Hepatocyte (in vitro differentiated cells): Measurements from ENCODE around the gene EIF2AK2. TPM values are rescaled to one million over a fixed set of nuclear protein-coding genes. Genes with fewer than 3 reads are reported as not detected.
"Not testable (repeated sequence)": the region's sequence is repeated elsewhere in the genome, so short reads cannot be mapped to it uniquely, and the experiment has no call there.

Experiments
- DNase-seq: peaks from one replicate; pipeline ENCODE4 v3.0.0-alpha.2; 2016; ENCODE audit warnings: low spot score
- H2AFZ ChIP-seq: fragments of 200-600 bp; sonication (generic); 2 replicates; pipeline ENCODE4 v1.6.0; 2016; ENCODE audit warnings: antibody characterized with exemption, mild to moderate bottlenecking
- H3K27ac ChIP-seq: fragments of 200-600 bp; sonication (generic); 2 replicates; pipeline ENCODE4 v1.5.1; 2016; ENCODE audit warnings: mild to moderate bottlenecking
- H3K27me3 ChIP-seq: fragments of 200-600 bp; sonication (generic); 2 replicates; pipeline ENCODE4 v1.6.1; 2016
- H3K36me3 ChIP-seq: fragments of 200-600 bp; sonication (generic); replicated peaks from 2 replicates; pipeline ENCODE4 v1.5.1; 2016; ENCODE audit warnings: low read depth; ENCODE audit not compliant: insufficient read depth
- H3K4me1 ChIP-seq: fragments of 200-600 bp; sonication (generic); 2 replicates; pipeline ENCODE4 v1.5.1; 2016; ENCODE audit warnings: mild to moderate bottlenecking, moderate library complexity; ENCODE audit not compliant: insufficient read depth
- H3K4me2 ChIP-seq: fragments of 200-600 bp; sonication (generic); 2 replicates; pipeline ENCODE4 v1.6.0; 2016
- H3K4me3 ChIP-seq: fragments of 200-600 bp; sonication (generic); 2 replicates; pipeline ENCODE4 v1.5.1; 2016; ENCODE audit warnings: mild to moderate bottlenecking
- H3K79me2 ChIP-seq: fragments of 200-600 bp; sonication (generic); 2 replicates; pipeline ENCODE4 v1.6.0; 2017; ENCODE audit warnings: mild to moderate bottlenecking
- H3K9me2 ChIP-seq: fragments of 200-600 bp; sonication (generic); replicated peaks from 2 replicates; pipeline ENCODE4 v1.6.0; 2017; ENCODE audit warnings: mild to moderate bottlenecking; ENCODE audit not compliant: insufficient read depth
- H3K9me3 ChIP-seq: fragments of 200-600 bp; sonication (generic); 2 replicates; pipeline ENCODE4 v1.5.1; 2016; ENCODE audit warnings: low read depth, mild to moderate bottlenecking
- H4K20me1 ChIP-seq: fragments of 200-600 bp; sonication (generic); 2 replicates; pipeline ENCODE4 v1.6.0; 2016; ENCODE audit warnings: mild to moderate bottlenecking; ENCODE audit not compliant: insufficient read depth, poor library complexity, severe bottlenecking
- CTCF ChIP-seq: fragments of 200-600 bp; sonication (generic); IDR thresholded peaks from 2 replicates; pipeline ENCODE4 v1.5.1; 2016; ENCODE audit warnings: antibody characterized with exemption, mild to moderate bottlenecking; ENCODE audit not compliant: poor library complexity
- EZH2 ChIP-seq: fragments of 200-600 bp; sonication (generic); IDR thresholded peaks from 2 replicates; pipeline ENCODE4 v1.6.1; 2016; ENCODE audit warnings: antibody characterized with exemption, mild to moderate bottlenecking, borderline replicate concordance
- EZH2phosphoT487 ChIP-seq: fragments of 200-600 bp; sonication (generic); IDR thresholded peaks from one replicate; pipeline ENCODE4 v1.6.1; 2018; ENCODE audit warnings: antibody characterized with exemption, mild to moderate bottlenecking, low read depth, moderate library complexity; ENCODE audit not compliant: unreplicated experiment, severe bottlenecking
- WGBS: methylation state at CpG from one replicate; pipeline ENCODE4 v1.1.6; 2016; ENCODE audit warnings: low lambda C conversion rate; ENCODE audit errors: missing lambda C conversion rate; 5-methylcytosine and 5-hydroxymethylcytosine counted together
- polyA plus RNA-seq: library from polyadenylated mRNA; unstranded; fragments of >200 nt; fragmentation: Nextera tagmentation; extraction: Ambion mirVana; gene quantifications from 2 replicates; pipeline ENCODE4 v1.2.1, GENCODE V29; 2016
- total RNA-seq: library from RNA; depleted of rRNA; stranded (reverse); fragments of >200 nt; gene quantifications from 2 replicates; pipeline ENCODE4 v1.2.3, GENCODE V29; 2014

The EIF2AK2 gene
- total RNA-seq: 35.6 and 38.4 TPM in 2 replicates
- 22.2 and 27.8 TPM in 2 replicates for polyA plus RNA-seq

- DNase-seq: peak; percentile 92
- H3K36me3 ChIP-seq: no peaks in the 10 kb centered on the region
- peak within 1 kb of the TSS; percentile 96 for H3K27ac ChIP-seq
- TF ChIP-seq EZH2phosphoT487 (no peak), CTCF (no peak), EZH2 (no peak)
- H3K4me1 ChIP-seq: no peaks in the 10 kb centered on the region
- H3K9me3 ChIP-seq: no peaks in the 10 kb centered on the region
- peaks cover 39% of the 10 kb centered on the region for H3K79me2 ChIP-seq
- H2AFZ ChIP-seq: peak within 1 kb of the TSS; percentile 82
- no peaks in the 10 kb centered on the region for H3K27me3 ChIP-seq
- peak within 1 kb of the TSS; percentile 88 for H3K4me2 ChIP-seq
- 41% methylated on average over 10 of the region's 55 CpGs for WGBS
- H3K9me2 ChIP-seq: no peaks in the 10 kb centered on the region
- H4K20me1 ChIP-seq: peaks cover 4% of the 10 kb centered on the region
- H3K4me3 ChIP-seq: peak within 1 kb of the TSS; percentile 50
Measured at GRCh38 chr2:37156857-37157714, at the start of gene EIF2AK2. TSS of gene EIF2AK2 (minus strand) at chr2:37156980. CDS start at chr2:37147806, 9,174 bp downstream.

DNA sequence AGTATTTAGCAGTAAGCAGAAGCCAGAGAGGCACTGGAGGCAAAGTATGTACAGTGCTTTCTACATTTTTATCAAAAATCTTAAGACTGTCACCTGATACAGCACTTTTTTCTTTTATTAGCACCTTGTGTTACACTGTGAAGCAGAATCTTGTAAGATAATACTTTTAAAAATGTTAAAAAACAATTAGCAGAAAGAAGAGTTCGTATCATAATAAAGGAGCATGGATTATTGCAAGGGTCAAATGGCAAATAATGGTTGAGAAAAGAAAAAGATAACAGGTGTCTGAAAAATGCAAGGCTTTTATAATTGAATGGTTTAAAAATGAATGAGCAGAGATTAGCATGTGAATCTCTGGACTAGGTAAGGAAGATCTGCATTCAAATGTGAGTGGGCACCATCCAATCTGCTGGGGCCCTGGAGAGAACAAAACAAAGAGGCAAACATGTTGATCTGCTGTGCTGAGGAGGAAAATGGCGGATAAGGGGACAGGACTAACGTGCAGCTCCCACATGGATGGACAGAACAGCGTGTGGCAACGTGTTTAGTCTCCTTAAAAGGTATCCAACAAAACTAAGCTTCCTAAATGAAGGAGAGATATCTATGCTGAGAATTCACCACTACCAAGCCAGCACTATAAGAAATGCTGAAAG is 49.0 kb upstream of the EIF2AK2 start:
- H3K79me2 ChIP-seq: peaks cover 28% of the 10 kb centered on the region
- H3K4me3 ChIP-seq: no peak overlapping the region
- 80% methylated on average over 5 of the region's 5 CpGs for WGBS
- H2AFZ ChIP-seq: no peak overlapping the region
- H4K20me1 ChIP-seq: no peaks in the 10 kb centered on the region
- H3K4me1 ChIP-seq: no peaks in the 10 kb centered on the region
- no peak overlapping the region for H3K4me2 ChIP-seq
- no peak for TF ChIP-seq EZH2phosphoT487
- TF ChIP-seq CTCF: no peak
- no peak for TF ChIP-seq EZH2
- no peaks in the 10 kb centered on the region for H3K9me3 ChIP-seq
- H3K36me3 ChIP-seq: peaks cover 13% of the 10 kb centered on the region
- DNase-seq: no peak
- no peaks in the 10 kb centered on the region for H3K9me2 ChIP-seq
- H3K27ac ChIP-seq: no peak overlapping the region
- H3K27me3 ChIP-seq: no peaks in the 10 kb centered on the region

- not testable (repeated sequence) for H3K9me3 ChIP-seq, H3K4me1 ChIP-seq, H3K4me2 ChIP-seq, H2AFZ ChIP-seq, H3K27me3 ChIP-seq, H4K20me1 ChIP-seq, H3K4me3 ChIP-seq, H3K27ac ChIP-seq, DNase-seq, H3K9me2 ChIP-seq
- Histone ChIP-seq H3K36me3 (peaks cover 13% of the 10 kb centered on the region), H3K79me2 (peaks cover 28% of the 10 kb centered on the region)
- 79% methylated on average over 8 of the region's 8 CpGs for WGBS
Measured at GRCh38 chr2:37205071-37205661, 48.4 kb upstream of the EIF2AK2 start.

DNA sequence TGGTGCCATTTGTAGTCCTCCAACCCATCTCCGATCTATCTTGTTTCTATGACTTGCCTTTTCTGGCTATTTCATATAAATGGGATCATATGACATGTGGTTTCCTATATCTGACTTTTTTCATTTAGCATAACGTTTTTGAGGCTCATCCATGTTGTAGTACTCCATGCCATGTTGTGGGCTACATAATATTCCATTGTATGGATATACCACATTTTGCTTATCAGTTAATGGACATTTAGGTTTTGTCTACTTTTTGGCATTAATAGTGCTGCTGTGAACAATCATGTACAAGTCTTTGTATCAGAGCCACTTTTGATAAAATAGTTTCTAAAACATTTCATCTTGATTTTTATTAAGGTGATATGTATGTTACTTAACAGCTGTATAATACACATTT is 46.9 kb upstream of the EIF2AK2 start:
- Histone ChIP-seq H3K36me3 (peaks cover 13% of the 10 kb centered on the region), H2AFZ (no peak overlapping the region), H3K27ac (no peak overlapping the region), H4K20me1 (no peaks in the 10 kb centered on the region), H3K9me2 (no peaks in the 10 kb centered on the region), H3K9me3 (no peaks in the 10 kb centered on the region), H3K4me3 (no peak overlapping the region), H3K27me3 (no peaks in the 10 kb centered on the region), H3K4me2 (no peak overlapping the region), H3K4me1 (no peaks in the 10 kb centered on the region), H3K79me2 (peaks cover 26% of the 10 kb centered on the region)
- DNase-seq: no peak
- TF ChIP-seq EZH2phosphoT487 (no peak), CTCF (no peak), EZH2 (no peak)
- 98% methylated on average over 2 of the region's 2 CpGs for WGBS
